Measurements from ENCODE around the gene TMEM94.
"Not testable (repeated sequence)": the region's sequence is repeated elsewhere in the genome, so short reads cannot be mapped to it uniquely, and the experiment has no call there.

The TMEM94 gene

GRCh38 chr17:75456417-75457046 is at the start of gene TMEM94:
Gene TMEM94 (plus strand): TSS chr17:75456635. CDS start chr17:75471906, 15,271 bp downstream.
- peak; percentile 98 for DNase-seq

- DNase-seq, result no peak
Measured at GRCh38 chr17:75407655-75408352, 48.6 kb upstream of the TMEM94 start.

GRCh38 chr17:75410141-75410540 is 46.3 kb upstream of the TMEM94 start:
- no peak for DNase-seq

GRCh38 chr17:75411328-75412067 is 44.9 kb upstream of the TMEM94 start:
- DNase-seq, result no peak

- DNase-seq, result peak; percentile 71
Measured at GRCh38 chr17:75412455-75413317, 43.7 kb upstream of the TMEM94 start.

- no peak for DNase-seq
Measured at GRCh38 chr17:75414488-75414887, 41.9 kb upstream of the TMEM94 start.

DNA sequence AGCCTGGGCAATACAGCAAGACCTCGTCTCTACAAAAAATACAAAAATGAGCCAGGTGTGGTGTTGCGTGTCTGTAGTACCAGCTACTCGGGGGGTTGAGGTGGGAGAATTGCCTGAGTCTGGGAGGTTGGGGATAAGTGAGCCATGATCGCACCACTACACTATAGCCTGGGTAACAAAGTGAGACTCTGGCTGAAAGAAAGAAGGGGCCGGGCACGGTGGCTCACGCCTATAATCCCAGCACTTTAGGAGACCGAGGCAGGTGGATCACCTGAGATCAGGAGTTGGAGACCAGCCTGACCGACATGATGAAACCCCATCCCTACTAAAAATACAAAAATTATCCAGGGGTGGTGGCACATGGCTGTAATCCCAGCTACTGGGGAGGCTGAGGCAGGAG is 40.4 kb upstream of the TMEM94 start:
- no peak for DNase-seq

DNA sequence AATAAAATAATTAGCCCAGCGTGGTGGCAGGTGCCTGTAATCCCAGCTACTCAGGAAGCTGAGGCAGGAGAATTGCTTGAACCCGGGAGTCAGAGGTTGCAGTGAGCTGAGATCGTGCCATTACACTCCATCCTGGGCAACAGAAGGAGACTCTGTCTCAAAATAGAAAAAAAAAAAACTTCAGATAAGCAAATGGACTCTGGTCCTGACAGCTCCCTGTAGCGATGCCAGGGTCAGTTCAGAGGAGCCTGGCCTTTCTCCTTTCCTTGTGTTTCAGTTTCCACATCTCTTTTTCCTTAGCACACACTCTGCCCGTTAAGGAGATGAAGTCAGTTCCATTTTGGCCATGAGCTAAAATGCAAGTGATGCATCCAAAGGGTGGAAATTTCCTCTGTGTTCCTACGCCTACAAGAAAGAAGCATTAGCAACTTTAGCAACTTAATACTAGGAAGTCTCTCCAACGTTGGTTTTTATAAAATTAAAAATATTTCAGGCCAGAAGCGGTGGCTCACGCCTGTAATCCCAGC is 39.3 kb upstream of the TMEM94 start:
- DNase-seq, result no peak

- no peak for DNase-seq
Measured at GRCh38 chr17:75418531-75418930, 37.9 kb upstream of the TMEM94 start.

GRCh38 chr17:75428543-75429469 is 27.6 kb upstream of the TMEM94 start:
- DNase-seq, result peak; percentile 77

- peak; percentile 93 for DNase-seq
Measured at GRCh38 chr17:75430159-75430974, 26.1 kb upstream of the TMEM94 start.

- DNase-seq, result no peak
Measured at GRCh38 chr17:75433218-75433783, 23.1 kb upstream of the TMEM94 start.

- DNase-seq, result not testable (repeated sequence)
Measured at GRCh38 chr17:75434433-75434832, 22.0 kb upstream of the TMEM94 start.

DNA sequence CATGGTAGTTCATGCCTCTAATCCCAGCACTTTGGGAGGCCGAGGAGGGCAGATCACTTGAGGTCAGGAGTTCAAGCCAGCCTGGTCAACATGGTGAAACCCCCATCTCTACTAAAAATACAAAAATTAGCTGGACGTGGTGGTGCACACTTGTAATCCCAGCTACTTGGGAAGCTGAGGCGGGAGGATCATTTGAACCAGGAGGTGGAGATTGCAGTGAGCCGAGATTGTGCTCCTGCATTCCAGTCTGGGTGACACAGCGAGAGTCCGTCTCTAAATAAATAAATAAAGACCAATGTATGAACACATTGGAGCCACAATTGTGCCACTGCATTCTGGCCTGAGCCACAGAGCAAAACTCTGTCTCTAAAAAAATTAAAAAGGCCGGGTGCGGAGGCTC is 19.0 kb upstream of the TMEM94 start:
- DNase-seq, result not testable (repeated sequence)

GRCh38 chr17:75439287-75439686 is 17.1 kb upstream of the TMEM94 start:
- no peak for DNase-seq

- DNase-seq, result no peak
Measured at GRCh38 chr17:75440738-75441448, 15.5 kb upstream of the TMEM94 start.

- DNase-seq, result peak; percentile 48
Measured at GRCh38 chr17:75442168-75443103, 14.0 kb upstream of the TMEM94 start.

DNA sequence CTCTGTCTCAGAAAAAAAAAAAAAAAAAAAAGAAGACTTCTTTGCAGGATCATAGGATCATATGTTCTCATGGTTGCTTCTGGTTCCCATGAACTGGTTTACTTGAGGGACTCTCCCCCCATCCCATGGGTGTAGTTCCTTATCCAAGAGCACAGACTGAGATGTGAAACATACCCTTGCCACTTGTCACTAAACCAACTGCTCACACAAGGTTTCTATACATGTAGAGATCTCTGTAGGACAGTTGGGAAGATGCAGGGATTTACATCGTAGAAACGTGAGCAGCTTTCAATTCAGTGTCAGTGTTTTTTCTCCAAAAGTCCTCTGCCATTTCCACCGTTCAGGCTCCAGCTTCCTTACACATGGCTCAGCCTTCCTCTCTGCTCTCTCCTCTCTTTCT is 11.1 kb upstream of the TMEM94 start:
- no peak for DNase-seq
